K562 (cell line): ENCODE data around the gene OR9A4. TPM values are rescaled to one million over a fixed set of nuclear protein-coding genes. Genes with fewer than 3 reads are reported as not detected.

ENCODE experiments used
- ATAC-seq: fragments of 200-7000 bp; cut with Tn5 transposase; 3 replicates; pipeline ENCODE4 v1.9.1; 2020; ENCODE audit warnings: moderate library complexity
- BruUV-seq: library from RNA; stranded (reverse); fragments of 400-500 nt; replicated peaks from 2 replicates; lab custom pipeline; 2021; lab: Mats Ljungman, UMichigan
- CTCF ChIA-PET: fragments of 300-600 bp; formaldehyde crosslinking; extraction: SDS; loops from one replicate; lab custom pipeline; 2021; ENCODE audit warnings: low intra/inter-chr PET ratio; lab: Yijun Ruan, JAX
- POLR2A ChIA-PET: fragments of 300-600, 350-650 bp; sonication (Branson Sonifier 250); formaldehyde crosslinking; extraction: SDS; loops from one replicate; lab custom pipeline; 2021; ENCODE audit warnings: antibody characterized with exemption, inconsistent platforms; lab: Yijun Ruan, JAX
- DNase-seq, 4 experiments: peaks; one replicate each; pipeline versions ENCODE4 v3.0.0 to v3.0.0-alpha.2; 2011 to 2018; ENCODE audit warnings: low spot score in 3 of 4, mixed read lengths in 3 of 4; ENCODE audit errors: extremely low read depth in 1 of 4
- FAIRE-seq: peaks from 2 replicates; lab custom pipeline; 2011; peaks lifted over from hg19 to GRCh38; lab: Jason Lieb, UNC
- H2AFZ ChIP-seq: 2 replicates; pipeline ENCODE4 v1.6.0; 2011; ENCODE audit warnings: low read depth, low read length, control low read depth, inconsistent platforms
- H3K27ac ChIP-seq: fragments of 200-600 bp; 3 replicates; pipeline ENCODE4 v1.8.0; 2011; ENCODE audit warnings: low read depth, mild to moderate bottlenecking, control low read depth, inconsistent platforms, low read length, moderate library complexity, mixed read lengths; ENCODE audit errors: extremely low read depth
- H3K27me3 ChIP-seq, 2 experiments: fragments of 300-600 bp in 1 of 2; 2 replicates in 1 of 2; 3 replicates in 1 of 2; pipeline versions ENCODE4 v1.6.0 to v1.8.0; 2011; ENCODE audit warnings: inconsistent platforms in 2 of 2, low read length in 2 of 2, mild to moderate bottlenecking in 1 of 2, mixed read lengths in 1 of 2, moderate library complexity in 1 of 2; ENCODE audit not compliant: control insufficient read depth in 2 of 2, insufficient read depth in 2 of 2
- H3K36me3 ChIP-seq: fragments of 300-600 bp; 3 replicates; pipeline ENCODE4 v1.8.0; 2011; ENCODE audit warnings: mild to moderate bottlenecking, low read length, inconsistent platforms; ENCODE audit not compliant: control insufficient read depth, insufficient read depth
- H3K4me1 ChIP-seq, 2 experiments: fragments of 200-600 bp in 1 of 2; replicated peaks in 1 of 2; 2 replicates in 1 of 2; 3 replicates in 1 of 2; pipeline versions ENCODE4 v1.5.1 to v1.8.0; 2011; ENCODE audit warnings: inconsistent platforms in 2 of 2, low read length in 2 of 2, mild to moderate bottlenecking in 1 of 2, mixed read lengths in 1 of 2, moderate library complexity in 1 of 2; ENCODE audit not compliant: control insufficient read depth in 2 of 2, insufficient read depth in 2 of 2
- H3K4me2 ChIP-seq: 2 replicates; pipeline ENCODE4 v1.6.1; 2011; ENCODE audit warnings: low read length, control low read depth, inconsistent platforms, mixed read lengths; ENCODE audit not compliant: insufficient read depth
- H3K4me3 ChIP-seq: fragments of 200-600 bp; sonication (generic), shearing (Covaris generic); 2 replicates; pipeline ENCODE4 v1.5.1; 2016; ENCODE audit warnings: control low read depth, inconsistent platforms
- H3K79me2 ChIP-seq: fragments of 200-600 bp; 3 replicates; pipeline ENCODE4 v1.8.0; 2011; ENCODE audit warnings: low read length, inconsistent platforms; ENCODE audit not compliant: control insufficient read depth, insufficient read depth
- H3K9ac ChIP-seq, 2 experiments: 2 replicates each; pipeline versions ENCODE4 v1.6.0 to v1.6.1; 2011; ENCODE audit warnings: low read depth in 2 of 2, low read length in 2 of 2, control low read depth in 1 of 2, inconsistent platforms in 1 of 2, mild to moderate bottlenecking in 1 of 2, mixed read lengths in 1 of 2; ENCODE audit not compliant: insufficient read depth in 1 of 2
- H3K9me1 ChIP-seq: one replicate; pipeline ENCODE4 v1.6.0; 2011; ENCODE audit warnings: inconsistent platforms, mild to moderate bottlenecking, low read length, moderate library complexity; ENCODE audit not compliant: control insufficient read depth, insufficient read depth
- H3K9me3 ChIP-seq: replicated peaks from 2 replicates; pipeline ENCODE4 v1.5.1; 2011; ENCODE audit warnings: low read depth, low read length, inconsistent platforms; ENCODE audit not compliant: control insufficient read depth, insufficient read depth
- H4K20me1 ChIP-seq: replicated peaks from 2 replicates; pipeline ENCODE4 v1.6.1; 2011; ENCODE audit warnings: low read length, inconsistent platforms, mixed read lengths; ENCODE audit not compliant: control insufficient read depth, insufficient read depth
- ATF7 ChIP-seq: fragments of 450-650 bp; IDR thresholded peaks from 2 replicates; pipeline ENCODE4 v1.7.1; 2014; ENCODE audit warnings: mild to moderate bottlenecking, moderate library complexity
- CBFA2T3 ChIP-seq: fragments of 450-650 bp; IDR thresholded peaks from 2 replicates; pipeline ENCODE4 v1.6.1; 2017
- FOS ChIP-seq: IDR thresholded peaks from 3 replicates; pipeline ENCODE4 v1.6.1; 2011; ENCODE audit not compliant: insufficient read length; ENCODE audit errors: extremely low read depth
- KDM5B ChIP-seq: fragments of 200-600 bp; sonication (generic); IDR thresholded peaks from 2 replicates; pipeline ENCODE4 v1.6.1; 2012; ENCODE audit warnings: low read depth, mild to moderate bottlenecking, moderate library complexity, low read length, control low read depth, inconsistent platforms; ENCODE audit not compliant: insufficient replicate concordance
- MBD1 ChIP-seq: fragments of 250-450 bp; sonication (Bioruptor Pico); IDR thresholded peaks from 2 replicates; pipeline ENCODE4 v1.8.0; 2022; ENCODE audit warnings: inconsistent platforms
- MXD1 ChIP-seq: fragments of 250-450 bp; sonication (Bioruptor Pico); IDR thresholded peaks from 2 replicates; pipeline ENCODE4 v1.8.0; 2021; ENCODE audit warnings: borderline replicate concordance, mild to moderate bottlenecking, moderate library complexity; ENCODE audit not compliant: poor library complexity, severe bottlenecking
- NELFE ChIP-seq: IDR thresholded peaks from 2 replicates; pipeline ENCODE4 v1.6.1; 2011; ENCODE audit warnings: mild to moderate bottlenecking; ENCODE audit not compliant: insufficient read depth, insufficient read length
- NFATC3 ChIP-seq: fragments of 450-650 bp; IDR thresholded peaks from 2 replicates; pipeline ENCODE4 v1.6.1; 2017; ENCODE audit warnings: mild to moderate bottlenecking
- NR2C1 ChIP-seq, 2 experiments: fragments of 450-650 bp; IDR thresholded peaks; 2 replicates each; pipeline ENCODE4 v1.6.1; 2017; ENCODE audit warnings: mild to moderate bottlenecking in 2 of 2, antibody characterized with exemption in 1 of 2, inconsistent platforms in 1 of 2, missing compliant biosample characterization in 1 of 2, missing genetic modification characterization in 1 of 2
- NRF1 ChIP-seq, 2 experiments: fragments of 450-650 bp; IDR thresholded peaks in 1 of 2; conservative IDR thresholded peaks in 1 of 2; 2 replicates each; pipeline ENCODE4 v1.6.1; 2014; ENCODE audit warnings: mild to moderate bottlenecking in 2 of 2
- SIN3A ChIP-seq, 2 experiments: fragments of 150-350 bp in 1 of 2; IDR thresholded peaks; 2 replicates each; pipeline ENCODE4 v1.6.1; 2011 to 2016; ENCODE audit warnings: borderline replicate concordance in 2 of 2, low read depth in 2 of 2, low read length in 2 of 2, mild to moderate bottlenecking in 2 of 2, moderate library complexity in 2 of 2; ENCODE audit not compliant: control insufficient read depth in 1 of 2
- SRSF3 ChIP-seq: fragments of 200-400 bp; formaldehyde crosslinking; IDR thresholded peaks from 2 replicates; pipeline ENCODE4 v1.6.1; 2016; ENCODE audit warnings: mild to moderate bottlenecking, low read length, moderate library complexity; ENCODE audit not compliant: insufficient read depth
- XRCC5 ChIP-seq: fragments of 200-400 bp; formaldehyde crosslinking; IDR thresholded peaks from 2 replicates; pipeline ENCODE4 v1.6.1; 2017; ENCODE audit warnings: low read depth, mild to moderate bottlenecking, low read length
- ZNF217 ChIP-seq: sonication (generic); formaldehyde crosslinking; IDR thresholded peaks from 2 replicates; pipeline ENCODE4 v1.8.0; 2022; ENCODE audit warnings: mild to moderate bottlenecking, missing genetic modification reagents
- ZNF561 ChIP-seq: fragments of 450-650 bp; formaldehyde crosslinking; conservative IDR thresholded peaks from 2 replicates; pipeline ENCODE4 v1.4.0; 2020; ENCODE audit warnings: mild to moderate bottlenecking, moderate library complexity
- WGBS: fragments of 100-300 bp; shearing (Covaris generic); methylation state at CpG from one replicate; pipeline ENCODE4 v1.1.6; 2016; ENCODE audit warnings: low coverage, mixed read lengths; ENCODE audit not compliant: insufficient coverage; ENCODE audit errors: missing lambda C conversion rate; 5-methylcytosine and 5-hydroxymethylcytosine counted together
- in situ Hi-C: fragments of 300-500 bp; cut with MboI; formaldehyde crosslinking; loops from 4 replicates; pipeline ENCODE4 v1.15.0; 2018; ENCODE audit warnings: inconsistent platforms, mixed read lengths
- intact Hi-C: fragments of 100-400 bp; cut with micrococcal nuclease; formaldehyde crosslinking; loops from 2 replicates; pipeline ENCODE4 v1.14.2; 2022
- polyA plus RNA-seq, 8 experiments: library from polyadenylated mRNA; depleted of rRNA in 4 of 8; stranded (reverse) in 5 of 8; unstranded in 3 of 8; fragments of >200 nt; fragmentation: Nextera tagmentation in 2 of 8; fragmentation: Illumina TruSeq in 1 of 8; extraction: Ambion mirVana in 2 of 8; extraction: Trizol in 1 of 8; gene quantifications; 2 replicates each; pipeline versions ENCODE4 v1.2.1 to v1.2.3, GENCODE V29; 2011 to 2014; ENCODE audit warnings: inconsistent platforms in 1 of 8, missing spikeins in 1 of 8
- total RNA-seq, 7 experiments: library from RNA; depleted of rRNA in 6 of 7; stranded (reverse); fragments of >200 nt in 6 of 7; fragmentation: Illumina TruSeq in 2 of 7; extraction: Trizol in 2 of 7; gene quantifications; 2 replicates each; pipeline versions ENCODE4 v1.2.1 to v1.2.3, GENCODE V29; 2011 to 2021; ENCODE audit warnings: low replicate concordance in 1 of 7

The OR9A4 gene
- total and polyA plus RNA-seq, 9 of the 15 experiments (the other 6 are each of a cell fraction or from before 2014, with no cell fraction given): not detected

DNA sequence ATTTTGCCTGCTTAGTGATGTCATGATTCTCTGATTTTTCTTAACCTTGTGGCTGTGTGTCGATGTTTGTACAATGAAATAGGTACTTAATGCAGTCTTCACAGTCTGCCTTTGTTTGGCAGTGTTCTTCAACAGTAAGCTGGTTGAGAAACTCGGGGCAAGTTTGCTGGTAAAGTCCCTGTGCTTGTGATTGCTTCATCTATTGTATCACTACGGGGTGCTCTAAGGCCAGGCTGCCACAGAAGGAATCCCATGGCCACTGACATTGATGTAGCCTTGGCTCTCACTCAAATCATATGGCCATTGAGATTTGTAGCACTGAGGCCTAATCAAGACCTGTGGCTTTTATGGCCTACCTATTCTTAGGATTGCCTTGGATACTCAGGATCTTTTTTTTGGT is 41.4 kb upstream of the OR9A4 start:
- POLR2A ChIA-PET: no interaction called here
- FAIRE-seq: no peak

More for the DNA sequence above, 41.4 kb upstream of the OR9A4 start:
- Histone ChIP-seq H2AFZ (no peak overlapping the region), H4K20me1 (no peaks in the 10 kb centered on the region), H3K4me1 (no peaks in the 10 kb centered on the region), H3K27ac (no peak overlapping the region), H3K9ac (no peak overlapping the region), H3K4me3 (no peak overlapping the region), H3K79me2 (no peaks in the 10 kb centered on the region), H3K9me3 (no peaks in the 10 kb centered on the region), H3K27me3 (no peaks in the 10 kb centered on the region), H3K9me1 (no peaks in the 10 kb centered on the region), H3K36me3 (no peaks in the 10 kb centered on the region), H3K4me2 (no peak overlapping the region)
- TF ChIP-seq KDM5B (no peak), MXD1 (no peak), CBFA2T3 (no peak), ZNF561 (CRISPR knock-in tag) (no peak), SRSF3 (no peak), XRCC5 (no peak), ZNF217 (CRISPR knock-in tag) (no peak), SIN3A (IDR thresholded peaks at IDR 0.05; ENCODE audit: borderline replicate concordance in 2 of 2, control insufficient read depth in 1 of 2, low read depth in 2 of 2, low read length in 2 of 2) (no peak), NFATC3 (no peak), ATF7 (no peak), NELFE (no peak), MBD1 (CRISPR knock-in tag) (no peak), FOS (no peak), NR2C1 (IDR thresholded peaks at IDR 0.05) (no peak), NR2C1 (tag; IDR thresholded peaks at IDR 0.05) (no peak), NRF1 (conservative IDR thresholded peaks at IDR 0.05 in 1 of 2, IDR thresholded peaks at IDR 0.05 in 1 of 2) (no peak)
- in situ Hi-C loops (no loop called here), intact Hi-C loops (no loop called here)
- CTCF ChIA-PET: no interaction called here
- no TSS peak for BruUV-seq
- DNase-seq: no peak
- 3% methylated on average over 3 of the region's 3 CpGs for WGBS
- no peak for ATAC-seq
